LNCaP clone FGC (cell line): Measurements from ENCODE around the gene GPR17.

ENCODE experiments used
- DNase-seq: peaks from one replicate; pipeline ENCODE4 v3.0.0-alpha.2; 2011; ENCODE audit warnings: low read depth
- H3K4me3 ChIP-seq: 2 replicates; pipeline ENCODE4 v1.5.1; 2011; ENCODE audit warnings: mild to moderate bottlenecking, low read depth, low read length, control low read depth
- CTCF ChIP-seq: IDR thresholded peaks from 2 replicates; pipeline ENCODE4 v1.5.1; 2012; ENCODE audit warnings: mild to moderate bottlenecking; ENCODE audit not compliant: control insufficient read depth, insufficient read depth; ENCODE audit errors: extremely low read depth

Gene GPR17

GRCh38 chr2:127644066-127645025 is 1.6 kb upstream of the GPR17 start:
- no peak for DNase-seq
- TF ChIP-seq CTCF, result no peak

GRCh38 chr2:127645026-127645394 is 943 bp upstream of the GPR17 start:
- no peak for DNase-seq
- TF ChIP-seq CTCF, result no peak
- no peak overlapping the region for H3K4me3 ChIP-seq

More at GRCh38 chr2:127644066-127645025, 1.6 kb upstream of the GPR17 start:
- H3K4me3 ChIP-seq, result no peak overlapping the region

GRCh38 chr2:127646487-127647241 is 711 bp downstream of the GPR17 start:
- DNase-seq, result no peak
- TF ChIP-seq CTCF, result no peak
- no peak overlapping the region for H3K4me3 ChIP-seq

GRCh38 chr2:127647242-127648190 is 1.6 kb downstream of the GPR17 start:
- no peak for DNase-seq
- no peak for TF ChIP-seq CTCF
- no peak overlapping the region for H3K4me3 ChIP-seq

- no peak for TF ChIP-seq CTCF
These were observed 2.4 kb downstream of the GPR17 start for GRCh38 chr2:127648321-127648720.

GRCh38 chr2:127649100-127649611 is 3.2 kb downstream of the GPR17 start:
- no peak overlapping the region for H3K4me3 ChIP-seq
- TF ChIP-seq CTCF, result no peak

More at GRCh38 chr2:127648321-127648720, 2.4 kb downstream of the GPR17 start:
- no peak overlapping the region for H3K4me3 ChIP-seq
- no peak for DNase-seq

More at GRCh38 chr2:127649100-127649611, 3.2 kb downstream of the GPR17 start:
- DNase-seq, result no peak
